GM20000 (cell line): Measurements from ENCODE around the gene CTNNBL1.
A peak's percentile ranks its signal among the peaks of the same experiment; 100 is the strongest.

Experiments
- DNase-seq: peaks from one replicate; pipeline ENCODE4 v3.0.0; 2012; ENCODE audit warnings: low spot score
- TF ChIP-seq, protein P1 (sequence below): IDR thresholded peaks from 2 replicates; pipeline ENCODE4 v1.5.1; 2012; ENCODE audit warnings: mild to moderate bottlenecking, control low read depth; ENCODE audit errors: extremely low read depth, missing control alignments

CTNNBL1 gene

DNA sequence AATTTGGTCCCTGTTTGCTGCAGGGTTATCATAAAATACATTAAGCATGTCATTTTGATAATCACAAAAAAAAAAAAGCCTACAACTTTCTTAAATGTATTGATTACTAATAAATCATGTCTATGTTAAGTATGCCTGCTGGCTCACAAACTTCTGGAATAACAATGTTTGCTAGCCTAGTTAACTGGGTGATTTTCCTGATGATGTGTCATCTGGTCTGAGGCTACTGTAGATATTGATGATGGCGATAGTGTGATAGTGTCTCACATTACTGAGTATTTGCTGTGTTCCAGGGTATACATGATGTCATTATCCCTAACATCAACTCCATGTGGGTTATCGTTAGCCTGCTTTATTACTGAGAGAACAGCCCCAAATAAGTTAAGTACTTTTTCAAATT lies 122.9 kb downstream of the CTNNBL1 start:
- DNase-seq: no peak
- TF ChIP-seq, protein P1, sequence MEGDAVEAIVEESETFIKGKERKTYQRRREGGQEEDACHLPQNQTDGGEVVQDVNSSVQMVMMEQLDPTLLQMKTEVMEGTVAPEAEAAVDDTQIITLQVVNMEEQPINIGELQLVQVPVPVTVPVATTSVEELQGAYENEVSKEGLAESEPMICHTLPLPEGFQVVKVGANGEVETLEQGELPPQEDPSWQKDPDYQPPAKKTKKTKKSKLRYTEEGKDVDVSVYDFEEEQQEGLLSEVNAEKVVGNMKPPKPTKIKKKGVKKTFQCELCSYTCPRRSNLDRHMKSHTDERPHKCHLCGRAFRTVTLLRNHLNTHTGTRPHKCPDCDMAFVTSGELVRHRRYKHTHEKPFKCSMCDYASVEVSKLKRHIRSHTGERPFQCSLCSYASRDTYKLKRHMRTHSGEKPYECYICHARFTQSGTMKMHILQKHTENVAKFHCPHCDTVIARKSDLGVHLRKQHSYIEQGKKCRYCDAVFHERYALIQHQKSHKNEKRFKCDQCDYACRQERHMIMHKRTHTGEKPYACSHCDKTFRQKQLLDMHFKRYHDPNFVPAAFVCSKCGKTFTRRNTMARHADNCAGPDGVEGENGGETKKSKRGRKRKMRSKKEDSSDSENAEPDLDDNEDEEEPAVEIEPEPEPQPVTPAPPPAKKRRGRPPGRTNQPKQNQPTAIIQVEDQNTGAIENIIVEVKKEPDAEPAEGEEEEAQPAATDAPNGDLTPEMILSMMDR: no peak

DNA sequence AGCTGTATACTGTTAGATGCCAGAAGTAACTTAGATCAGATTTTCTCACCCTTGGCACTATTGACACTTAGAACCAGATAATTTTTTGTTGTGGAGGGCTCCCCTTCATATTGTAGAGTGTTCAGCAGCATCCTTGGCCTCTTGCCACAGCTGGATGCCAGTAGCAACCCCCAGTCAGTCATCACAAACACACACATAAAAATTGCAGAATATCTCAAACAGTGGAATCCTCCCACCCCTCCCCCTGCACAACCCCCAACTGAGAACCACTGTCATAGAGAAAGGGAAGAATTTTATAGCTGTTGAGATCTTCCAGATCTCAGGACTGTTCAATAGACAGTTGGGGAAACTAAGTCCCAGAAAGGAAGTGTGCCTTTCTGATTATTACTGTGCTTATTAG lies 127.9 kb downstream of the CTNNBL1 start:
- TF ChIP-seq, protein P1: no peak
- DNase-seq: no peak

GRCh38 chr20:37822141-37822601 lies 128.3 kb downstream of the CTNNBL1 start:
- TF ChIP-seq, protein P1: no peak
- no peak for DNase-seq

DNA sequence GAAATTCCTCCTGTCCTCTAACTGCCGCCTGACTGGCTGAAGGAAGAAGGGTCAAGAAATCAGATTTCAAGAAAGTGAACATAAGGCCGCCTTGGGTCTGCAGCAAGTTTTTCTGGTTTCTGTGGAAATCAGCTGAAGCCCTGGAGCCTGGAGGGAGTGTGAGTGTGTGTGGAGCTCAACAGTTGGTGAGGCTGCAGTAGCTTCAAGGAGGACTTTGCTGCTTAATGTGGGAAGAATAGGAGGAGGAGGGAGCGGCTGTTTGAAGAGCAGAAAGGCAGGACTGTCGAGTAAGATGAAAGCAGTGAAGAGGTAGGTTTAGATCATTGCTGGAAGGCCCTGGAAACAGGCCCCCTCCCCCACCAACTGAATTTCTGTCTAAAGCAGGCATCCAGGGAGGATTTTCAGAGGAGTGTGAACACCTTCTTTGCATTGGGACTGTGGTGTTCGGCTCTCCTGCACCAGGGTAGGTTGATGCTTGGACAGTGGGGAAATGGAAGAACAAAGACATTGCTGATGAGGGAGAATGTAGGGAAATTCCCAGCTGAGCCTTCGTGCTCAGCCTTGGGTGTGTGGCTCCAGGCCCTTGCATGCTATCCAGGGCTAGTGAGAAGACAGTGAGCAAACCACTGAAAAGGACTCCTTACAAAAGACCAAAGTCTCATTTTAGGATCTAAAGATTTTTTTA lies 129.6 kb downstream of the CTNNBL1 start:
- TF ChIP-seq, protein P1: no peak
- DNase-seq: peak; percentile 23

- TF ChIP-seq, protein P1: no peak
Observed at GRCh38 chr20:37827605-37828004, 133.8 kb downstream of the CTNNBL1 start.

DNA sequence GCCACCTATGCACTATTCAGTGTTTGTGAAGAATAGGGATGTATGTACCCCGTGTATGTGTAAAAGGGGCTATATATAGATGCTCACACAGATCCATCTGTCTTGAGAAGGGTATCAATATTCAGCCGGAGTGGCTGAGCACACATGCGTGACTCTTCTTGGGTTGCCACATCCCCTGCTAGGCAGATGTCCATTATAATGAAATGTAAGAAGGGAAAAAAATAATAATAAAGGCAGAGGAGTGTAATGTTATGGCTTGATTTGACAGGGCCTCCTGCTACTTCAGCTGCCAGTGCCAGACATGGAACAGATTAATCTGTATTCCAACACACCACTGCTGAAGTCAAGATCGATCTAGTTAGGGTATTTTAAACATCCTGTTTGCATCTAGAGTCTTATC lies 134.9 kb downstream of the CTNNBL1 start:
- TF ChIP-seq, protein P1: no peak

More at GRCh38 chr20:37827605-37828004, 133.8 kb downstream of the CTNNBL1 start:
- DNase-seq: no peak

GRCh38 chr20:37829128-37829527 lies 135.3 kb downstream of the CTNNBL1 start:
- no peak for DNase-seq
- TF ChIP-seq, protein P1: no peak

More for the DNA sequence above, 134.9 kb downstream of the CTNNBL1 start:
- no peak for DNase-seq
